Measurements from ENCODE around the gene SLC35E1. TPM values are rescaled to one million over a fixed set of nuclear protein-coding genes. Genes with fewer than 3 reads are reported as not detected.
A peak's percentile ranks its signal among the peaks of the same experiment; 100 is the strongest.

Gene SLC35E1
- total RNA-seq, 1 donor from 2014 or later, result 47.3 TPM

GRCh38 chr19:16529466-16530144, 42.6 kb downstream of the SLC35E1 start:
- H3K4me1 ChIP-seq, result no peaks in the 10 kb centered on the region
- H3K27ac ChIP-seq, result no peak overlapping the region
- intact Hi-C loops (cut with DNase I), result no loop called here
- DNase-seq (no peak), ATAC-seq (no peak)
- H3K36me3 ChIP-seq, result peaks cover 100% of the 10 kb centered on the region
- no peaks in the 10 kb centered on the region for H3K9me3 ChIP-seq
- H3K27me3 ChIP-seq (ENCODE audit: low read depth), result no peaks in the 10 kb centered on the region
- H3K4me3 ChIP-seq, result no peak overlapping the region
- TF ChIP-seq, protein P1, sequence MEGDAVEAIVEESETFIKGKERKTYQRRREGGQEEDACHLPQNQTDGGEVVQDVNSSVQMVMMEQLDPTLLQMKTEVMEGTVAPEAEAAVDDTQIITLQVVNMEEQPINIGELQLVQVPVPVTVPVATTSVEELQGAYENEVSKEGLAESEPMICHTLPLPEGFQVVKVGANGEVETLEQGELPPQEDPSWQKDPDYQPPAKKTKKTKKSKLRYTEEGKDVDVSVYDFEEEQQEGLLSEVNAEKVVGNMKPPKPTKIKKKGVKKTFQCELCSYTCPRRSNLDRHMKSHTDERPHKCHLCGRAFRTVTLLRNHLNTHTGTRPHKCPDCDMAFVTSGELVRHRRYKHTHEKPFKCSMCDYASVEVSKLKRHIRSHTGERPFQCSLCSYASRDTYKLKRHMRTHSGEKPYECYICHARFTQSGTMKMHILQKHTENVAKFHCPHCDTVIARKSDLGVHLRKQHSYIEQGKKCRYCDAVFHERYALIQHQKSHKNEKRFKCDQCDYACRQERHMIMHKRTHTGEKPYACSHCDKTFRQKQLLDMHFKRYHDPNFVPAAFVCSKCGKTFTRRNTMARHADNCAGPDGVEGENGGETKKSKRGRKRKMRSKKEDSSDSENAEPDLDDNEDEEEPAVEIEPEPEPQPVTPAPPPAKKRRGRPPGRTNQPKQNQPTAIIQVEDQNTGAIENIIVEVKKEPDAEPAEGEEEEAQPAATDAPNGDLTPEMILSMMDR (IDR thresholded peaks at IDR 0.05), result no peak

GRCh38 chr19:16527971-16528521, 44.2 kb downstream of the SLC35E1 start:
- no peaks in the 10 kb centered on the region for H3K27me3 ChIP-seq (ENCODE audit: low read depth)
- no peak for ATAC-seq

GRCh38 chr19:16527334-16527935, 44.8 kb downstream of the SLC35E1 start:
- ATAC-seq (no peak), DNase-seq (no peak)
- Histone ChIP-seq H3K9me3 (no peaks in the 10 kb centered on the region), H3K4me1 (no peaks in the 10 kb centered on the region), H3K27ac (no peak overlapping the region), H3K36me3 (peaks cover 100% of the 10 kb centered on the region), H3K27me3 (ENCODE audit: low read depth) (no peaks in the 10 kb centered on the region), H3K4me3 (no peak overlapping the region)
- TF ChIP-seq, protein P1 (IDR thresholded peaks at IDR 0.05), result no peak
- intact Hi-C loops (cut with DNase I), result no loop called here

More at GRCh38 chr19:16527971-16528521, 44.2 kb downstream of the SLC35E1 start:
- no peak overlapping the region for H3K27ac ChIP-seq
- DNase-seq, result no peak
- peaks cover 100% of the 10 kb centered on the region for H3K36me3 ChIP-seq
- intact Hi-C loops (cut with DNase I), result no loop called here
- no peak overlapping the region for H3K4me3 ChIP-seq
- H3K9me3 ChIP-seq, result no peaks in the 10 kb centered on the region
- TF ChIP-seq, protein P1 (IDR thresholded peaks at IDR 0.05), result peak; percentile 27
- no peaks in the 10 kb centered on the region for H3K4me1 ChIP-seq

DNA sequence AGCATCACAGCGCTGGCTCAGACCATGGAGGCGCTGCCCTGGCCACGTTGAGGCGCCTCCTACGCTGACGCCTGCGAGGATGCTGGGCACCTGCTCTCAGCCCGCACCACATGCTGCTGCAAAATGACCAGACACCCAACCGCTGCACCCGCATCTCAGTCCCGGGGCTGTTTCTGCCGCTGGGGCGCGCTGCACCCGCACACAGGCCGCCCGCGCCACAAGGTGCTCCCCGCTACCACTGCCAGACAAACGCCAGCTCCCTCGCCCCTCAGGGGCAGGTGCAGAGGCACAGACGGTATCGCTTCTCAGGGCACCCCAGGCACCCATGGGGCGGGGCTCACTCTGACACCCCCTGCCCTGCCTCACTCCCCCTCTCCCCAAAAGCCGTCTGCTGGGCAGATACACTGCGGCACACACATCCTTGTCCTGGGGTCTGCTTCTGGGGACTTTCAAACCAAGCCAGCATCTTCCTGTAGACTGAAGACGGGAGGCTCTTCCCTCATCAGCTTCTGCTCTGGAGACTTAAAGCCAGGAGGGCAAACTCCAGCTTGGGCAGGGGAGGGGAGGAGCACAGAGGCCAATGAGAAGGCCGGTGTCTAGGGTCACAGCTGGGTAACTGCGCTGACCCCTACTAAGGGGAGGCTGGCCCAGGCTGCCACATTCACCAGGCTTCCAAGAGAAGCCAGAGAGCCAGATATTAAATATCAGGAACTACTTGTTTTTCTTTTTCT, 46.3 kb downstream of the SLC35E1 start:
- Histone ChIP-seq H3K9me3 (no peaks in the 10 kb centered on the region), H3K27me3 (ENCODE audit: low read depth) (no peaks in the 10 kb centered on the region), H3K4me3 (no peak overlapping the region), H3K27ac (no peak overlapping the region), H3K4me1 (no peaks in the 10 kb centered on the region), H3K36me3 (peaks cover 98% of the 10 kb centered on the region)
- TF ChIP-seq, protein P1 (IDR thresholded peaks at IDR 0.05), result no peak
- DNase-seq (no peak), ATAC-seq (no peak)
- intact Hi-C loops (cut with DNase I), result no loop called here

- Histone ChIP-seq H3K36me3 (peaks cover 98% of the 10 kb centered on the region), H3K27ac (no peak overlapping the region), H3K9me3 (no peaks in the 10 kb centered on the region), H3K4me3 (no peak overlapping the region), H3K4me1 (no peaks in the 10 kb centered on the region), H3K27me3 (ENCODE audit: low read depth) (no peaks in the 10 kb centered on the region)
- DNase-seq (no peak), ATAC-seq (no peak)
- intact Hi-C loops (cut with DNase I), result no loop called here
- TF ChIP-seq, protein P1 (IDR thresholded peaks at IDR 0.05), result no peak
Observed at GRCh38 chr19:16524991-16525734, 47.1 kb downstream of the SLC35E1 start.

All from lower lobe of right lung (tissue), 2 donors.